ENCODE measurements around the gene RHOB. TPM values are rescaled to one million over a fixed set of nuclear protein-coding genes. Genes with fewer than 3 reads are reported as not detected.

The RHOB gene
- total and polyA plus RNA-seq, 2 experiments from 2014 or later, result 146 to 429 TPM

DNA sequence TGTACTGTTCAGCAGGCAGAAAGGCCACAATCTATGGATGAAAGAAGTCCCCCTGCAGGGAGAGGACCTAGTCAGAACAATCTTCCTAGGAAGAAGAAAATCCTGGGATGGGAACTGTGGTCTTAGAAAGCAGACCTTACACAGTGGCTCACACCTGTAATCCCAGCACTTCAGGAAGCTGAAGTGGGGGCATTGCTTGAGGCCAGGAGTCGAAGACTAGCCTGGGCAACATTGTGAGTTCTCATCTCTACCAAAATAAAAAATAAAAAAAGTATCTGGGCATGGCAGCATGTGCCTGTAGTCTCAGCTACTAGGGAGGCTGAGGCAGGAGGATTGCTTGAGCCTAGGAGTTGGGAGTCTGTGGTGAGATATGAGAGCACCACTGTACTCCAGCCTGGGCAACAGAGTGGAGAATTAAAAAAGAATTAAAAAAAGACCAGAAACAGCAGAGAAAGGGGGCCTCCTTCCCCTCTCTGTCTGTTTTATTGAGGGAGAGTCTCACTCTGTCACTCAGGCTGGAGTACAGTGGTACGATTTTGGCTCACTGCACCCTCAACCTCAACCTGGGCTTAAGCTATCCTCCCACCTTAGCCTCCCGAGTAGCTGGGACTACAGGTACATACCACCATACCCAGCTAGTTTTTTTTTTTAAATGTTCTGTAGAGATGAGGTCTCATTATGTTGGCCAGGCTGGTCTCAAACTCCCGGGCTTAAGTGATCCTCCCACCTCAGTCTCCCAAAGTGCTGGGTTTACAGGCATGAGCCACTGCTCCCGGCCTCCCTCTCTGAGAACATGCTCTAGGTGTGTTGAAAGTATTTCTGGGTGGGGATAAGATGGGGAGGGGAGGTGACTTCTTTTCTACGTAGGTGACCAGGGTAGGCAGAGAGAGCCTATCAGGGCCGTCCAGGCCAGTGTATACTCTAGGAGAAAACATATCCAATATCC, 7.4 kb downstream of the RHOB start:
- Histone ChIP-seq H2AFZ (no peak overlapping the region), H3K9me2 (replicated peaks; ENCODE audit: insufficient read depth) (no peaks in the 10 kb centered on the region), H3K9me3 (ENCODE audit: low read depth) (no peaks in the 10 kb centered on the region), H3K4me1 (ENCODE audit: insufficient read depth) (peaks cover 21% of the 10 kb centered on the region), H3K79me2 (peaks cover 2% of the 10 kb centered on the region), H3K27me3 (no peaks in the 10 kb centered on the region), H3K36me3 (replicated peaks; ENCODE audit: insufficient read depth, low read depth) (no peaks in the 10 kb centered on the region), H4K20me1 (ENCODE audit: insufficient read depth, poor library complexity, severe bottlenecking) (peaks cover 5% of the 10 kb centered on the region), H3K4me2 (no peak overlapping the region), H3K27ac (no peak overlapping the region), H3K4me3 (no peak overlapping the region)
- WGBS (ENCODE audit: low lambda C conversion rate, missing lambda C conversion rate), result 91% methylated on average over 7 of the region's 7 CpGs
- TF ChIP-seq, protein P1, sequence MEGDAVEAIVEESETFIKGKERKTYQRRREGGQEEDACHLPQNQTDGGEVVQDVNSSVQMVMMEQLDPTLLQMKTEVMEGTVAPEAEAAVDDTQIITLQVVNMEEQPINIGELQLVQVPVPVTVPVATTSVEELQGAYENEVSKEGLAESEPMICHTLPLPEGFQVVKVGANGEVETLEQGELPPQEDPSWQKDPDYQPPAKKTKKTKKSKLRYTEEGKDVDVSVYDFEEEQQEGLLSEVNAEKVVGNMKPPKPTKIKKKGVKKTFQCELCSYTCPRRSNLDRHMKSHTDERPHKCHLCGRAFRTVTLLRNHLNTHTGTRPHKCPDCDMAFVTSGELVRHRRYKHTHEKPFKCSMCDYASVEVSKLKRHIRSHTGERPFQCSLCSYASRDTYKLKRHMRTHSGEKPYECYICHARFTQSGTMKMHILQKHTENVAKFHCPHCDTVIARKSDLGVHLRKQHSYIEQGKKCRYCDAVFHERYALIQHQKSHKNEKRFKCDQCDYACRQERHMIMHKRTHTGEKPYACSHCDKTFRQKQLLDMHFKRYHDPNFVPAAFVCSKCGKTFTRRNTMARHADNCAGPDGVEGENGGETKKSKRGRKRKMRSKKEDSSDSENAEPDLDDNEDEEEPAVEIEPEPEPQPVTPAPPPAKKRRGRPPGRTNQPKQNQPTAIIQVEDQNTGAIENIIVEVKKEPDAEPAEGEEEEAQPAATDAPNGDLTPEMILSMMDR (IDR thresholded peaks at IDR 0.05; ENCODE audit: poor library complexity), result no peak
- TF ChIP-seq EZH2 (IDR thresholded peaks at IDR 0.05; ENCODE audit: borderline replicate concordance) (no peak), EZH2phosphoT487 (IDR thresholded peaks at IDR 0.05; ENCODE audit: low read depth, severe bottlenecking, unreplicated experiment) (no peak)
- DNase-seq (ENCODE audit: low spot score), result no peak

DNA sequence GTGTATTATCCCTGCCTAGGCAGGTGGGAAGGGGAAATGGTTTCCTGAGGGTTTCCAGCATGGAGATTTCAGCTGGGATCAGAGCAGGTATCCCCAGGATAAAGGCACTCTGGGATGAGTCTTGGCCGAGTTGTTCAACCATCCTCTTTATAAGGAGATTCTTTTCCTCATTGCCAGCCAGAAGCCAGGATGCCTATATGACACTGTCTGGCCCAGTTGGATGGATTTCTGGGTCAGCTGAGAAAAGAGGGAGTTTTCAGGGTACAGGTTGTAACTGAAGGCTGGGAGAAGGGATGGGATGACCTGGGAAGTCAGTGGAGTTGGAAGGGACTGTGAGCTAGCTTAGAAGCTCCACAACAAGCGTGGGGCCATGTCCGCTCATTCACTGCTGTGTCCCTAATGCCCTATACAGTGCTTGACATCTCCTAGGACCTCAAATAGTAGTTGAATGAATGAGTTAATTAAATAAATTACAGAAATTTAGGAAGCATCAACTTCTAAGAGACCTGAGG, 8.3 kb downstream of the RHOB start:
- no peak overlapping the region for H3K4me3 ChIP-seq

DNA sequence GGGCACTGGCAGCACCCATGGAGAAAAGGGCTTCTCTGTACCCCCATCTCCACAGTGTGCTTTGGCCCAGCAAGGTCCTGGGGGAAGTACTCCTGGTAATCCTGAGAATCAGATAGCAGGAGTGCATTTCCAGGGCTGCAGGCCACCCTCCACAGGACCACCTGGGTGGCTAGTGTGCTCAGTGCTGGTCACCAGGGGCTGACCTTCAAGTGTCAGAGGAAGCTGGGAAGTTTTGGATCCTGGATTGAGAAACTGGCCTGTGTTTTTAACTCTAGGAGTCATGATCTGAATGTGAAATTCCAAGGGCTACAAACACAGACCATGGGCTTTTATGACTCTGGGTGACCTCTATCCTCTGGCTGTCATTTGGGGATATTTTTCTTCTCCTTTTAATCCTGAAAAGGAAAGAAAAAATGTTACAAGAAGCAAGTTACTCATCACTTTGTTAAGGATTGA, 9.3 kb downstream of the RHOB start:
- TF ChIP-seq EZH2phosphoT487 (IDR thresholded peaks at IDR 0.05; ENCODE audit: low read depth, severe bottlenecking, unreplicated experiment) (no peak), EZH2 (IDR thresholded peaks at IDR 0.05; ENCODE audit: borderline replicate concordance) (no peak)
- TF ChIP-seq, protein P1 (IDR thresholded peaks at IDR 0.05; ENCODE audit: poor library complexity), result no peak
- Histone ChIP-seq H3K9me3 (ENCODE audit: low read depth) (no peaks in the 10 kb centered on the region), H2AFZ (no peak overlapping the region), H4K20me1 (ENCODE audit: insufficient read depth, poor library complexity, severe bottlenecking) (no peaks in the 10 kb centered on the region), H3K27me3 (no peaks in the 10 kb centered on the region), H3K4me3 (no peak overlapping the region), H3K4me2 (no peak overlapping the region), H3K27ac (no peak overlapping the region), H3K79me2 (no peaks in the 10 kb centered on the region), H3K36me3 (replicated peaks; ENCODE audit: insufficient read depth, low read depth) (no peaks in the 10 kb centered on the region), H3K9me2 (replicated peaks; ENCODE audit: insufficient read depth) (no peaks in the 10 kb centered on the region), H3K4me1 (ENCODE audit: insufficient read depth) (peaks cover 6% of the 10 kb centered on the region)
- no peak for DNase-seq (ENCODE audit: low spot score)

More for the DNA sequence above, 8.3 kb downstream of the RHOB start:
- no peaks in the 10 kb centered on the region for H3K79me2 ChIP-seq
- no peak for DNase-seq (ENCODE audit: low spot score)
- H3K27ac ChIP-seq, result no peak overlapping the region
- H3K27me3 ChIP-seq, result no peaks in the 10 kb centered on the region
- 99% methylated on average over 3 of the region's 3 CpGs for WGBS (ENCODE audit: low lambda C conversion rate, missing lambda C conversion rate)
- H3K4me2 ChIP-seq, result no peak overlapping the region
- H3K4me1 ChIP-seq (ENCODE audit: insufficient read depth), result peaks cover 13% of the 10 kb centered on the region
- H3K9me3 ChIP-seq (ENCODE audit: low read depth), result no peaks in the 10 kb centered on the region
- TF ChIP-seq EZH2 (IDR thresholded peaks at IDR 0.05; ENCODE audit: borderline replicate concordance), result no peak
- TF ChIP-seq EZH2phosphoT487 (IDR thresholded peaks at IDR 0.05; ENCODE audit: low read depth, severe bottlenecking, unreplicated experiment), result no peak
- TF ChIP-seq, protein P1 (IDR thresholded peaks at IDR 0.05; ENCODE audit: poor library complexity), result no peak
- H4K20me1 ChIP-seq (ENCODE audit: insufficient read depth, poor library complexity, severe bottlenecking), result no peaks in the 10 kb centered on the region
- H3K36me3 ChIP-seq (replicated peaks; ENCODE audit: insufficient read depth, low read depth), result no peaks in the 10 kb centered on the region
- H2AFZ ChIP-seq, result no peak overlapping the region
- H3K9me2 ChIP-seq (replicated peaks; ENCODE audit: insufficient read depth), result no peaks in the 10 kb centered on the region

All from hepatocyte (in vitro differentiated cells).